Measurements from ENCODE around the gene MRC1.

Gene MRC1

GRCh38 chr10:17847585-17848296 lies 38.6 kb downstream of the MRC1 start:
- peak; percentile 42 for DNase-seq (ENCODE audit: low spot score)

DNA sequence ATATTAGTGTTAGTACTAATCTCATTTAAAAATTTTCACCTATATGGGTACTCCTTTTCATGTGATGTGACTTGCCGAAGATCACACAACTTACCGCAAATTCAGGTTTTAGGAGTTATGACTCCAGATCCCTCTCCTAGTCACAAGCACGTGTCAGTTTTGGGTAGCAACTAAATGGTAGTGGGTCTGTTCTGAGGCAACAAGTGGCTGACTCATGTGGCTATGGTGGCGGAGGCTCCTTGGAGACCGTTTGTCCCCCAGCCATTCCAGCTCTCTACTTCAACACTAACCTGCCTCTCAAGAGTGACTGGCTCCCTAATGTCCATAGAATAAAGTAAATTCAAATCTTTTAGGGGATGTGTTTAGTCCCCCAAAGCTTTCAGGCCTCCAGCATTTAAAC lies 39.5 kb downstream of the MRC1 start:
- DNase-seq (ENCODE audit: low spot score): no peak

GRCh38 chr10:17850501-17850900 lies 41.4 kb downstream of the MRC1 start:
- no peak for DNase-seq (ENCODE audit: low spot score)

GRCh38 chr10:17851611-17852010 lies 42.5 kb downstream of the MRC1 start:
- no peak for DNase-seq (ENCODE audit: low spot score)

DNA sequence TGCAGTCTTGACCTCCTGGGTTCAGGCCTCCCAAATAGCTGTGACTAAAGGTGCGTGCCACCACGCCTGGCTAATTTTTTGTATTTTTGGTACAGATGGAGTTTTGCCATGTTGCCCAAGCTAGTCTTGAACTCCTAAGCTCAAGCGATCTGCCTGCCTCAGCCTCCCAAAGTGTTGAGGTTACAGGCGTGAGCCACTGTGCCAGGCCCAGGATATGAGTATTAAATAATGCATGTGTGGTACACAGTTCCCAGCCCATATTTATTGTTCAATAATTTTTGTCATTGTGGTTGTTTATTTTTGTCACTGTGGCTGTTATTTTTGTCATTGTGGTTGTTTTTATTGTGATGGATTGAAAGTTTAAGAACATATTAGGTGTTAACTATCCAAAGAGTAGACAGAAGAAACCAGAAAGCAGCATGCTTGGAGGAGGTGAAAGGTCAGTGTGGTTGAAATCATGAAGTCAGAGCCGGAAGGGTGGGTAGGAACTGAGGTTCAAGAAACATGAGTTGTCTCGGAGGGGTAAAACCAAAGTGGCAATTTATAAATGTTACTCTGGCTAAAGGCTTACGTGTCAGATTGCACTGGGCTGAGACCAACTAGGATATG lies 45.0 kb downstream of the MRC1 start:
- no peak for DNase-seq (ENCODE audit: low spot score)

DNA sequence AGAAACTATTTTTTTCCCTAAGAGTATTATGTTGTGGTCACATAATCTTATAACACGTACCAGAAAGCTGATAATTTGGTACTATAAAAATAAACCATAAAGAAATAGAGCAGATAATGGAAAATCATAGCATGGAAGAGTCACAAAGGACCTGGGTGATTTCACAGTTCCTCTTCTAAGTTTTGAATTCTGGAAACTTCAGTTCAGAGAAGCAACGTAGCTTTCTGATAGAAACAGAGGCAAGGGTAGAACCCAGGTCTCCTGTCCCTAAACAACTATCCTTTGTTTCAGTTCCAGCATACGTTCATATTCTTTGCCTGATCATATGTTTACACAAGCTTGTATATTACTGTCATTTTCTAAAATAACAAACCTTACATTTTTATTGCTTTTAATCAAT lies 47.9 kb downstream of the MRC1 start:
- no peak for DNase-seq (ENCODE audit: low spot score)

DNA sequence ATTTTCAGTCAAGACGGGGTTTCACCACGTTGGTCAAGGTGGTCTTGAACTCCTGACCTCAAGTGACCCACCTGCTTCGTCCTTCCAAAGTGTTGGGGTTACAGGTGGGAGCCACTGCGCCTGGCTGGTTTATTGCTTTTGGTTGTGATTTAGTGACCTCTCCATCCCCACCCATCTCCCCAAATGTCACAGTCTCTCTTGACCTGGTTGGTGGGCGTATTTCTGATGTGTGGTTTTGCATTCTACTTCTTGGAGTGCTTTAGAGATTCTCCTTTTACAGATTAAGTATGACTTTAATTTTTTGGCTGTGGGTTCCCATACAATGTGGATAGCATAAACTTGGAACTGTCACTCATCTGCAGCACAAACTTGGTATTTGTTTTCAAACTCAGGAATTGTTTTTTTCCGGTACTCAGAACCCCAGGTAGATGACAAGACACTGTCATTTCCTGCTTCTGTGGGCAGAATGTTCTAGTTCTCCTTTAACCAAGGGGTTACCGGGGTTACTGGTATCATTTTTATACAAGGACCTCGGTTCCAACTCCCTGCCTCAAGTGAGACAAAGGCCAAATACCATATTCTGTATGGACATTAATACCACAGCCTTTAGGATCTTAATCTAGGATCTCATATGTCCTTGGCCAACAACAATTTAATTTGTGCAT lies 50.5 kb downstream of the MRC1 start:
- DNase-seq (ENCODE audit: low spot score): no peak

- no peak for DNase-seq (ENCODE audit: low spot score)
Measured at GRCh38 chr10:17861760-17862159, 52.6 kb downstream of the MRC1 start.

GRCh38 chr10:17865351-17865750 lies 56.2 kb downstream of the MRC1 start:
- no peak for DNase-seq (ENCODE audit: low spot score)

GRCh38 chr10:17866346-17866745 lies 57.2 kb downstream of the MRC1 start:
- no peak for DNase-seq (ENCODE audit: low spot score)

DNA sequence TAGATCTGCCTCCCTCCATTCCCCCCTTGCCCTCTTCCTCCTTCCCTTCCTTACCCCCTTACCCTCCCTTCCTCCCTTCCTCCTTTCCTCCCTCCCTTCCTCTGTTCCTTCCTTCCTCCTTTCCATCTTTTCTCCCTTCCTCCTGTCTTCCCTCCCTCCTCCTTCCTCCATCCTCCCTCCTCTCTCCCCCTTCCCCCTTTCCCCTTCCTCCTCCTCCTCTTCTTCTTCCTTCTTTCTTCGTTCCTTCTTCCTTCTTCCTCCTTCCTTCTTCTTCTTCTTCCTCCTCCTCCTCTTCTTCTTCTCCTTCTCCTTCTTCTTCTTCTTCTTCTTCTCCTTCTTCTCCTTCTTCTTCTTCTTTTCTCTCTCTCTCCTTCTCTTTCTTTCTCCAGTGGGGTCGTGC lies 57.9 kb downstream of the MRC1 start:
- DNase-seq (ENCODE audit: low spot score): no peak

DNA sequence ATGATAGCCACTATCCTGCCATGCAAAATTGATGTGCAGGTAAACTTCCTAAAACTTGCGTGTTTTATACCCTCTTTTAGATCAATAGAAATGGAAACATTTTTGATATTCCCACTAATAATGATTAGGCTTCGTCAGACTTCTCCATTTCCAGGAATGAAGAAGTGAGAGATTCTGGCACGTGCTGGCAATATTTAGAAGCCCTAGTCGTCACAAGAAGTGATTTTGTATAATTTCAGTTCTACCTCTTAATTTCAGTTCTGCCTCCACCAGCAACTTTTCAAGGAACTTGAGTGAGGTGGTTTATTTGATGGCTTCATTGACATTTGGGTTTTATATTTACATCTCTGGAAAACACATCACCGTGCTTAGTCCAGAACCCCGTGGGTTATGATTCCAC lies 61.9 kb downstream of the MRC1 start:
- no peak for DNase-seq (ENCODE audit: low spot score)

GRCh38 chr10:17872191-17873091 lies 63.3 kb downstream of the MRC1 start:
- DNase-seq (ENCODE audit: low spot score): peak; percentile 14

GRCh38 chr10:17873946-17874345 lies 64.8 kb downstream of the MRC1 start:
- no peak for DNase-seq (ENCODE audit: low spot score)

- DNase-seq (ENCODE audit: low spot score): no peak
Measured at GRCh38 chr10:17877121-17877520, 68.0 kb downstream of the MRC1 start.

DNA sequence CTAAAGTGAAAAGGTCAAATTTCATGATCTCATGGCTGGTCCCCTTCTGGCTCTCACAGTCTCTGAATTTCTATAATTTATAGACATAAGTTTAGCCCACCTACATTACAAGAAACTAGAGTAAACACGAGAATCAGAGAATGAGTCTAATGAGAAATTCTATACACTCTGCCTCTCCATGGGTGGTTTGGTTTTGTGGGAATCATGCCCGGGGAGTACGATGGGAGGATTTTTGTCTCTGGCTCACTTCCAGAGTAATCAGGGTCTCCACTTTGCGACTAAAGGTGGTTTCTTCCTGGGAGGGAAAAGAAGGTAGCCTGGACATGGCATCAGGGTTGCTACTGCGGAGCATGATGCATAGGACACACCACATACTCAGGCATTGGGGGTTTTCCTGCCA lies 69.7 kb downstream of the MRC1 start:
- DNase-seq (ENCODE audit: low spot score): no peak

DNA sequence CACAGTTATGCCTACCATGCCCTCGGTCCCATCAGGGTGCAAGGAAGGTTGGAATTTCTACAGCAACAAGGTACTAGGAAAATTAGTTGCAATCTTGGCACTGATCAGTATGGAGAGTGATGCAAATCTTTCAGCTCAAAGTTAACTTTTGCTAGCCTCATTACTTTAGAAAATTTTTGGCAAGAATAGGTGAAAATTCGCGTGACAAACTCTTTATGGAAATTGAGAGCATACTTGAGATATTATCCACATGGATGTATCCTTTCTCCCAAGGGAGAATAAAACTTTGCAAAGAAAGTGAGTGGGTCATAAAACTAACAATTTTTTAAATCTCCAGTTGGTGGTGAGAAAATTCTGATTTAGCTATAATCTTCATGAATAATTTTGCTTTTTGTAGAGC lies 71.5 kb downstream of the MRC1 start:
- DNase-seq (ENCODE audit: low spot score): no peak

GRCh38 chr10:17882557-17882956 lies 73.4 kb downstream of the MRC1 start:
- DNase-seq (ENCODE audit: low spot score): no peak

- no peak for DNase-seq (ENCODE audit: low spot score)
Measured at GRCh38 chr10:17883621-17884020, 74.5 kb downstream of the MRC1 start.

DNA sequence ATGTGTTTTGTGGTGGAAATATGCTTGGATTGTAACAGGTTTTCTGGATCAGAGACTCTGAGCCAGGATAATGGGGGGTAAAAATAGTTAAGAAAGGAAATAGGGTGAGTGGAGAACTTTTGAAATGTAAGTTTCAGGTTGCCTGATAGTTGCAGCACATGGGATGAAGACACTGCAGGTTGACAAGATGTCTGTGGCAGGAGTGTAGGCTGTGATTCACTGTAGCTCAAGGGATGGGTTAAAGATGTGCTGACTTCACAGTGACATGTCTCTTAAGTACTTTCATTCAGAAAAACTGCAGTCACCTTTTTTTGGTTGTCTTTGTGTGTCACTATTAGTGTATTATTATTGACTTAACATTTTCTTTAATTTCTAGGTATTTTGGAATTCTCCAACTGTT lies 79.0 kb downstream of the MRC1 start:
- no peak for DNase-seq (ENCODE audit: low spot score)

- DNase-seq (ENCODE audit: low spot score): no peak
Measured at GRCh38 chr10:17891435-17891834, 82.3 kb downstream of the MRC1 start.

DNA sequence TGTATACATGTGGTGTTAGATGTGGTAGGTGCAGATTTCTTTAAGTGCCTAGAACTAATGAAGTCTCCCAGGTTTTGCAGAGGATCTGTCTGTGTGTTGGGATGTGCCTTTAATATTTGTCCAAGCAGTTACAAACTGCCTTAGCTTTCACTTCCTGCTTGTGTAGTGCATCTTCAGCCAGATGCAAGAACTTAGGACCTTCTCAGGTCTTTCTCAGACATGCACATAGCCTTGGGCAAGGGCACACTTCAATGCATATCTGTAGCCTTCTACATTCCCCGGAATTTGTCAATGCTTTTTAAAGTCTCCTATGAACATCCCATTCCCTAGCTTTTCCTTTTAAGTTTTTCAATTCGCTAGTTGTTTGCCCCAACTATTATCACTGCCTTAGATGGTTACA lies 95.4 kb downstream of the MRC1 start:
- no peak for DNase-seq (ENCODE audit: low spot score)

- DNase-seq (ENCODE audit: low spot score): no peak
Measured at GRCh38 chr10:17905491-17905890, 96.3 kb downstream of the MRC1 start.
